GM18867 (cell line): ENCODE results near the gene STARD13.

ENCODE experiments used
- ATAC-seq: cut with Tn5 transposase; IDR thresholded peaks from one replicate; pipeline ENCODE4 v1.9.1; 2021; ENCODE audit warnings: mild to moderate bottlenecking, moderate library complexity; ENCODE audit not compliant: unreplicated experiment

STARD13 gene

DNA sequence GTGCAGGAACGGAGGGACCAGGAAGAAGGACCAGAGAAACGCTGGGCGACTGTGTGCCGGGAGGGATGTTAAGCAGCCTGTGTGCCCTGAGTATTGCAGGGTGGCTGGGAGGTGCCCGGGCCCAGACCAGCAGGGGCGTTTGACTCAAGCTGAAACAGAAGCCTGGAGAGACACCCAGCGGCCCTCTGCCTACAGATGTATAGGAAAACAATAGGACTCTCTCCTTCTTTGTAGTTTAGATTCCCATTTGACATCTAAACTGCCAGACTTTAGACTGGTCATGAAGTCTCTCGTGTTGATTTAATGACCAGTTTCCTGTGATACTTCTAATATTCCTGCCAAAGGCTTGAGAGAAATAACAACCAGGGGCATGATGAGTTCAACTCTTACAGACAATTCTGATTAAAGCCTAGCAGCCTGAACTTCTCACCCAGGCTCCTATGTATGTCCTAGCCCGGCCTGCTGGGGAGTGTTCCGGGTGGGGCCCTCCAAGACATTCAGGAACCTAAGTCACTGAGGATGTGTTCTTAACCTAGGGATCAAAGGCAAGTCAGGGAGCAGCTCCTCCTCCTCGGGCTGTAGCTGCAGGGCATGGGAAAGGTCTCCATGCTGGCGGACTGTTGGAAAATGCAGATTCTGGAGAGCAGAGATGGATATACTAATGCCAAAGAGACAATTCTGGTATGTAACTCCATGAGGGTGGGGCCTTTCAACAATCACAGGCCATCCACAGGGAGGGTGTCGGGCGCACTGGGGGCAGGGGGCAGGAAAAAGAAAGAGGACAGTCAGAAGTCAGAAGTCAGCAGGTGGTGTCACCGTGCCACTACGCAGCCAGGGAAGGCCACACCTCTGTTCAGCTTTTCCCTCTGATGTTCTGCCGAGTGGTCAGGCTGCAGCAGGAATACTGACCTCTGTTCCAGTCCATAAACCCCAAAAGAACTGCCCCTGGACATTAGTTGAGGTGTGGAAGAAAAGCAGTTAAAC, 131.8 kb downstream of the STARD13 start:
- no peak for ATAC-seq

DNA sequence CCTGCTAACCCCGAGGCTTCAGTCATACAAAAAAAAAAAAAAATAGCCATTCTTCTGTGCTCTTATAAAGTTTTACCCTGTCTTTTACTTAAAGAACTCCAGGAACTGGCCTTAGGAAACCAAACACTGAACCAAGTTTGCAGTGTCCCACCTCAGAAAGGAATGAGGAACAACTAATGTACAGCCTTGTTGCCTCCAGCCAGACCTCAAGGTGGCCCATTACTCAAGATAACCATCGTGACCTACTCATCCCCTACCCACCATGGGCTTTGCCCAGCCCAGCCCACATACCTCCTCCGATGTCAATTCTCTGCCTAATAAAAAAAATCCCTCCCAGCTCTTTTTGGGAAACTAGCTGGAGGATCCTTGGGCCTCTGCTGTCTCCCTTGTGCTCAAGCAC, 133.2 kb downstream of the STARD13 start:
- no peak for ATAC-seq

DNA sequence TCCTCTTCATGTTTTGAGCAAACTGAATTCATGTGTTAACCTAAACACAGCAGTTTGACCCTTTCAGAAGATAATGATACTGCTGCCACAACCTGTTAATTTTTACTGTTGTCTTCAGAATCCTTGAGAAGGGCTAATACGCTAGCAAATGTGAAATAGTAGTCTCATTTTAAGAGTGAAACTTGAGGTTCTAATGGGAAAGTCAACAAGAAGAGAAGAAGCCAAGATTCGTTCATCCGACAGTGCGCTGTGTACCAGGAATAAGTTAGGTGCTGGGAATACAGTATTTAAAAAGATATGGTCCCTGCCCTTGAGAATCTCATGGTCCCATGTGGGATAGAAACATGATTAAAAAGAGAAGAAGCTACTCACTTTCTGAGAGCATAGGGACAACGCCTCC, 134.9 kb downstream of the STARD13 start:
- no peak for ATAC-seq

DNA sequence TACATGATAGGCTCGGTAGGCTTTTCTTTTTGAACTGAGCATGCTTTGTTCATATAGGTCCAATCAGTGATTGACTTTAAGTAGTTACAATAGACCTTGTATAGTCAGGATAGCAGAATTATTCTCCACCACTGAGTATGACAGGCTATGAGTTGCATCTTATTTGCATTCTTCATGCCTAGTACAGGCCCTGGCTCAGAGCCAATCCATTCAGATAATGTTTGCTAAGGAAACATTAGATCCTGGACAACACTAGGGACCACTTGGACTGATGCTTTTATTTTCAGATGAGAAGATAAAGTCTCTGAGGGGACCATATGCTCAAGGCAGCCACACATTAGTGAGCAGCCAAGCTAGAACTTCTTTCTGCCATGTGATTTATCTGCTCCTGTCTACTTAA, 135.4 kb downstream of the STARD13 start:
- ATAC-seq, result no peak

GRCh38 chr13:33147832-33148231, 137.7 kb downstream of the STARD13 start:
- no peak for ATAC-seq

DNA sequence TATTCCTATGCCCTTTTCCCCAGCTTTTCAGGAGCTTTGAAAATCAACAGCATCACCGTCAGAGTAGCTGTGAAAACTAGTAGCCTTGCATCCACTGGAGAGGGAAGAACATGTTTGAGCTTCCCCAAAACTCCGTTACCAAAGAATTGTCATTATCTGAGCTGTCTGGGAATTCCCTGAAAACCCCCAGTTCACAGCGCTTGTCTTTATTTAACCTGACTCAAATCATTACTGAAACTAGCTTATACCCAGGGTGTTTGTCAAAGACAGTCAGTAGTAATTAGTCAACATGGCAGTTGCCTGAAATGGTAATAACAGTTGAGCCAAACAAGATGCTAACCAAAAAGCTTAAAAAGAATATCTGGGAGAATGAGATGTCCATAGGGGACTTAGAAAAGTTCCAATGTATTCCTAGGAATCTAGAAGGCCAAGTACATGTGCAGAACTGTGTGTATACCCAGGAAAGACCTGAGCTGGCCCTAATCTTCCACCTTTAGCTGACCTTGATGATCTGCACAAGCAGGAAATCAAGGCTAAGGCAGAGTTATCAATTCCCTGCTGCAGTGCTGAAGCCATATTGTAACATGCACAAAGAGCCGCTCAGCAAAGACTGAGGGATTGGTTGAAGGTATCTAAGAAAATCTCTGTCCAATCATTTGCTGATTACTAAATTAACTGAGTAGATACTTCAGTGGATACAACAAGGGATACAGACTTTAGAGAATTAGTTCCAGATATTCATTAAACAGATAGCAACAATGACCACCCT, 138.5 kb downstream of the STARD13 start:
- ATAC-seq, result peak; percentile 87

GRCh38 chr13:33145667-33146066, 139.9 kb downstream of the STARD13 start:
- no peak for ATAC-seq

GRCh38 chr13:33144358-33144784, 141.2 kb downstream of the STARD13 start:
- peak; percentile 37 for ATAC-seq

DNA sequence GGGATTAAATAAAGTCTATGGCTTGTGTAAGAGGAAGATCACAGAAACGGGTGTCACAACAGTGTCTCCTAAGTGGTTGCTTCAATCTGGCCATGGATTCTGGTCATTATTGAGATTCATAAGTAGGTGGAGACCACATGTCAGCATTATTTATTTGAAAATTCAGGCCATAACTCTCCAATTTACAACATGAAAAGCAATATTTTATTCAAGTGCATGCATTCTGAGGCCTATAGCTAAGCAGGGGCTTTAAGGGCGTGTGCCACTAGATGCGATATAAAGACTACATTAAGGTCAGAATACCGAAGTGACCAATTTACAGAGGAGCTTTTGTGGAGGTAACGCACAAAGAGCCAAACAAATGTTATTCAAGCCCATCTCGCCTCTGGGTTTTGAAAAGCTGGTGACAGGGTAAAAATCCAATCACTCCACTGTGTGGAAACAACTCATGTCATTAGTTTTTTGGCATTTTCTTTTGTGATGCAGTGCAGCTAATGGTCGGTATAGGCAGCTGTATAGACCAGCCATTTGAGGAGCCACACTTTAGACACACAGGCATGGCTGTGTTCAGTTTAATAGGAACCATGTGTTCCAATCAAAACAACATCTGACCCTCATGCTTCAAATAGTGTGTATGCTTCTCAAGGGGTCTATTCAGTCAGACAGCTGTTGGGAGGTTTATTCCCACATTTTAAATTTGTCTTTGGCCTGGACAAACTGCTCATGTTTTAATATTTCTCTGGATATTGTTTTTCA, 145.6 kb downstream of the STARD13 start:
- ATAC-seq, result no peak

- ATAC-seq, result no peak
Measured at GRCh38 chr13:33139184-33139583, 146.4 kb downstream of the STARD13 start.

DNA sequence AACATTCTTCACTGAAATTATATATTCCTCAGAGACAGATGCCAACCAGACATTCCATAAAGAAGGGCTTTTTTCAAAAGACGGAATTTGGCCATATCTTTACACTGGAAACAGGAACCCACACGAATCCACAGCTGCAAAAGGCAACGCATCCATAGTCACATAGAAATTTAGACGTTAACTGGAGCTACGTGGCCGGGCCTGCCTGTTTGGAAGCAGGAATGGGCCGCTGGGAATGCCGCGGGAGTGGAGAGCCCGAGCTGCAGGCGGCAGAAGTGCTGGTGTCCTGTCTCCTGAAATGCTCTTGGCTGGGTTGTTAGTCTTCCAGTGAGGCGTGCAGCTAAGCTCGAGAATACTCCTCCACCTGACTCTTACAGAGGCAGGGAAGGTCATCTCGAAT, 147.1 kb downstream of the STARD13 start:
- no peak for ATAC-seq

GRCh38 chr13:33137721-33138120, 147.8 kb downstream of the STARD13 start:
- no peak for ATAC-seq

DNA sequence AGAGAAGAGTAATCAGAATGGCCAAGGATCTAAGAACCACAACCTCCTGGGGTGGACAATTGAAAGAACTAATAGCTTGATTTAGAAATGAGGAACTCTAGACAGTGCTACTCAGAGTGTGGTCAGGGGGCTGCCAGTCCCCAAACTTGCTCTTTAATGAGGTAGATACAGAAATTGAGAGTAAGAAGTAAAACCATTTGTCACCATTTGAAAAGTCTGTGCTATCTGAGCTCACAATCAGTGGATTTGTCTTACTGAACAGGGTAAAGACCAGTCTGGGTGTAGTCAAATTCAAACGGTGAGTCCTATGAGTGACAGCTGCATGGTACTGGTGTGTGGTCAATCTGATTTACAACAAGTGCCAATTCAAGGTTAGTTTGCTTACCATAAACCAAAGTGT, 150.5 kb downstream of the STARD13 start:
- ATAC-seq, result no peak

DNA sequence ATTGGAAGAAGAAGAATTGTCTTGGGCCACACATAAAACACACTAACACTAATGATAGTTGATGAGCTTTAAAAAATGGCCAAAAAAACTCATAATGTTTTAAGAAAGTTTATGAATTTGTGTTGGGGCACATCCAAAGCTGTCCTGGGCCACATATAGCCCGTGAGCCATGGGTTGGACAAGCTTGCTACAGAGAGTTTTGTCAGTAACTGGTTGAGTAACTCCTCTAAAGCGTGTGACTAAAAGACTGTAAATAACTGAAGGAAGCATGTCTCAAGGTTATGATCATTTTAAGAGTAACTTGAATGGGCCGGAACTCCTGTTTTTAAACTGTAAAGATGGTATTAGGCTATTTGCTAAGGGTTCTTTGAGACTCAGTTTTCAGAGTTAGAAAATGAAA, 151.3 kb downstream of the STARD13 start:
- no peak for ATAC-seq

DNA sequence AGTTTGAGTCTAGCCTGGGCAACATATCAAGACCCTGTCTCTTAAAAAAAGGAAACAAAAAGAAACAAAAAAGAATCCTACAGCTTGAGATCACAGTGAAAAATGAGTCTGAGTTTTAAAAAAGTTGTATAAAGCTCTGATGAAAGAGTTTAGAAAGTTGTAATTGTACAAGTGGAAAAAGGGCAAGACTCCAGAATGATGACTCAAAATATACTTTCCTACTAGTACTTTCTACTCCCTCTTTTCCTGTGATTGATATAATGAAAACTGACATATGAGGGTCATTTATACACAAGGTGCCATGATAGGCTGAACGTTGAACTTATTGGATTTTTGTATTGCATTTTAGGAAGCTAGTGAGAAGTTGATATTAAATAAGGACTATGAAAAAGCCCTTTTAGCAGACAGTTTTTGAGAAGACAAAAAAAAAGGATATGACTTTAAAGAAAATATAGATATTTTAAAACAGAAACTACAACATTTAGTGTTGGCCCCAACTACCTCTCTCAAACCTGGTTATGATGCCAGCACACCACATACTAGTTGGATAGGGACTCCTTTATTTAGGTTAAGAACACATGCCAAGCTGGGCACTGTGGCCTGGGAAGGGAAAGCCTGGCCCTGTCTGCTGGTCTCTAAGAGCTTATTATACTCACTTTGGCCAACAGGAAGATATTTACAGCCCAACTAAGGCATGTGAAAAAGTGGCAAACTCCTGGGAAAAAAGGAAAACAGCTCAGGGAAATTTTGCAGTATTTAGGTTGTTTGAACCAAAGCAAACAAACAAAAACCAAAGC, 152.7 kb downstream of the STARD13 start:
- no peak for ATAC-seq

- ATAC-seq, result no peak
Measured at GRCh38 chr13:33129886-33130285, 155.7 kb downstream of the STARD13 start.

GRCh38 chr13:33129094-33129832, 156.3 kb downstream of the STARD13 start:
- ATAC-seq, result no peak

DNA sequence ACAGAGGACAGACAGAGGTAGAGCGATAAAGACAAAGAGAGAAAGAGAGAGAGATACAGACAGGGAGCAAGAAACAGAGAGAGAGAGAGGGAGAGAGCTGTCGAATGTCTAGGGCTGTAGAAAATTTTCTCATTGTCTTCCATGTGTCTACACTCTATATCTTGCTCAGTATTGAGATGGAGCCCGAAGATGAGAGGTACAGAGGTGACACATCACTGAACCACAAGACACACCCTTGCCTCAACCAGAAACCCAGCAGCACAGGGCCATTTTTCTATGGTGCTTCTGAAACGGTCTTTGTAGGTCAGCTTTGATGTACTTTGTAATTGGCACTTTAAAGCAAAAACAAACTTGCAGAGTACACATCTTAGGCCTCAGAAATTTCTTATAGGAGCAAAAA, 157.4 kb downstream of the STARD13 start:
- no peak for ATAC-seq

DNA sequence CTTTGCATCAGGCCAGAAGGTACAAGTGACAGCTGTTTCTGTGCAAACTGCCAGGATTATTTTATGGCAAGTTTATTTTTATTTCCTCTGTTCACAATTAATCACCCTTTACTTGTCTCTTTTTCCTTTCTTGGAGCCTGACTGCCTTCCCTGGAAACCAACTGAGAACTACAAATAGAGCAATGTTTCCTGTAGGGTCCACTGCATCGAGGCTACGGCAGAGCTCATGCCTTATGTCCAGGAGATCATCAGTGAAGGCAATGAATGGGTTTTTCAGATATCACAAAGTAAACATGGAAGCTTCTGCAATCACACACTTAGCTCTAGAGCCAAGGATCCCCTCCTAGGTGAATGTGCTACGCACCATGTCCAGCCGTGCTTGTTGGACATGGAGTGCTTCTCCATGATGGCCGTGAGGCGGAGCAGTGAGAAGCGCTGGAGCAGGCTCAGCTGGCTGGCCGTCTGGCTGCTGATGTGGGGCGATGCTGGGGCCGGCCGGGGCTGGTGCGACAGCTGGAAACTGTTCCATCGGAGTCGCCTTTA, 158.5 kb downstream of the STARD13 start:
- ATAC-seq, result no peak
